Lower leg skin (tissue), 3 donors: ENCODE data around the gene ALPP.

Experiments used
- CTCF ChIP-seq, 3 donors: fragments of 450-650 bp; IDR thresholded peaks; one replicate each; pipeline ENCODE4 v1.5.1; 2016; ENCODE audit warnings: antibody characterized with exemption in 3 of 3, mild to moderate bottlenecking in 3 of 3, moderate library complexity in 2 of 3
- POLR2A ChIP-seq, 2 donors: fragments of 450-650 bp; IDR thresholded peaks; one replicate each; pipeline ENCODE4 v1.6.1; 2016 to 2017; ENCODE audit warnings: antibody characterized with exemption in 2 of 2, mild to moderate bottlenecking in 1 of 2, moderate library complexity in 1 of 2

- TF ChIP-seq CTCF (IDR thresholded peaks at IDR 0.05) = no peak
- TF ChIP-seq POLR2A (IDR thresholded peaks at IDR 0.05) = no peak
These were observed 1.2 kb upstream of the ALPP start for GRCh38 chr2:232377319-232377718.
